Ecto neural progenitor cell (in vitro differentiated cells): Measurements from ENCODE around the gene NLRP9.

ENCODE experiments used
- DNase-seq: peaks from one replicate; pipeline ENCODE4 v3.0.0-alpha.2; 2018; ENCODE audit warnings: low spot score

NLRP9 gene

GRCh38 chr19:55673465-55673864 is 64.7 kb downstream of the NLRP9 start:
- DNase-seq = no peak

- DNase-seq = no peak
Observed at GRCh38 chr19:55672418-55672817, 65.8 kb downstream of the NLRP9 start.

GRCh38 chr19:55671054-55671378 is 67.2 kb downstream of the NLRP9 start:
- DNase-seq = no peak

- DNase-seq = peak; percentile 78
Observed at GRCh38 chr19:55670280-55671053, 67.7 kb downstream of the NLRP9 start.

- no peak for DNase-seq
Observed at GRCh38 chr19:55669418-55670279, 68.6 kb downstream of the NLRP9 start.

- no peak for DNase-seq
Observed at GRCh38 chr19:55668603-55669348, 69.4 kb downstream of the NLRP9 start.

GRCh38 chr19:55667958-55668357 is 70.2 kb downstream of the NLRP9 start:
- DNase-seq = no peak

GRCh38 chr19:55667511-55667910 is 70.7 kb downstream of the NLRP9 start:
- DNase-seq = no peak

GRCh38 chr19:55667006-55667381 is 71.2 kb downstream of the NLRP9 start:
- no peak for DNase-seq

- DNase-seq = no peak
Observed at GRCh38 chr19:55666343-55667005, 71.7 kb downstream of the NLRP9 start.

GRCh38 chr19:55663846-55664536 is 74.2 kb downstream of the NLRP9 start:
- DNase-seq = no peak

- DNase-seq = no peak
Observed at GRCh38 chr19:55661826-55662225, 76.4 kb downstream of the NLRP9 start.

- no peak for DNase-seq
Observed at GRCh38 chr19:55660991-55661390, 77.2 kb downstream of the NLRP9 start.

- no peak for DNase-seq
Observed at GRCh38 chr19:55660404-55660803, 77.8 kb downstream of the NLRP9 start.

GRCh38 chr19:55659822-55660221 is 78.4 kb downstream of the NLRP9 start:
- DNase-seq = no peak

- DNase-seq = no peak
Observed at GRCh38 chr19:55658846-55659459, 79.2 kb downstream of the NLRP9 start.
